Stimulated activated CD8-positive, alpha-beta memory T cell treated with anti-CD3 and anti-CD28 coated beads, Interleukin-7, amount 100 ng/mL, for 48 hours (primary cell): ENCODE results near the gene CCDC102B.
"Not testable (repeated sequence)": the region's sequence is repeated elsewhere in the genome, so short reads cannot be mapped to it uniquely, and the experiment has no call there.

Experiments
- DNase-seq, 2 donors: peaks; one replicate each; pipeline ENCODE4 v3.0.0-alpha.2; 2020; ENCODE audit warnings: low read depth in 1 of 2; ENCODE audit errors: extremely low read depth in 1 of 2

CCDC102B gene

GRCh38 chr18:68893354-68893753 lies 95.5 kb downstream of the CCDC102B start:
- DNase-seq = no peak

DNA sequence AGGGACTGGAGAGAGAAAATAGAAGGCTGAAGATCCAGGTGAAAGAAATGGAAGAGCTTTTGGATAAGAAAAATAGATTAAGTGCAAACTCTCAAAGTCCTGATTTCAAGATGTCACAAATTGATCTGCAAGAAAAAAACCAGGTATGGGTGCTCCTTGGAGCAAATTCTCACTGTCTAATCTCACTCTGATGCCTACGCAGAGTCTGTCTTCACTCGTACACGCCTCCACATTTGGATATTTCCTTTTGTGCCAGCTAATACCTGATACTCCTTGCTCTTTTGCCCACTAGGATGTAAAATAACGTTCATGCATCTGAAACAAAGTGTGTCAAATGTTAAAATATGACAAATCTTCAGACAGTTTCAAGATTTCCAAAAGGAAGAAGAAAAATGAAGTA lies 99.4 kb downstream of the CCDC102B start:
- DNase-seq = no peak

DNA sequence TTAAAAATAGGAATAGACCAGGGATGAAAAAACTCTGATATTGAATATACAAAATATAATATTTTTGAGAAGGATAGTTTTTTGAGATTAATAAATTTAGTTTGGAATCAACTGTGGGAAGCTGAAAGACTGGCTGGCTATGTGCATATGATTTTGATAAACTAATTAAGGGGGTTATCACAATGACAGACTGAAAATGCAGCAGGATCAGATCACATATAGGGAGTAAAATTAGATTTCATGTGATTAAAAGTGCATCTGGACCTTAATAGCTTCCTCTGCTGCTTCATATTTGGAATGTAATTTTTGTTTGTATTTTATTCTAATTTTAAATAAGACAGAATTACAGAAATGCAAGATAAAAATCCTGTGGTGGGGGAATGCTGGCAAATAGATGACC lies 111.7 kb downstream of the CCDC102B start:
- no peak for DNase-seq

GRCh38 chr18:68915061-68915460 lies 117.2 kb downstream of the CCDC102B start:
- no peak for DNase-seq

GRCh38 chr18:68916734-68917133 lies 118.9 kb downstream of the CCDC102B start:
- no peak for DNase-seq

GRCh38 chr18:68918216-68918615 lies 120.3 kb downstream of the CCDC102B start:
- no peak for DNase-seq

GRCh38 chr18:68919900-68920299 lies 122.0 kb downstream of the CCDC102B start:
- DNase-seq = no peak

- no peak for DNase-seq
Measured at GRCh38 chr18:68922392-68922791, 124.5 kb downstream of the CCDC102B start.

- DNase-seq = no peak
Measured at GRCh38 chr18:68925268-68925667, 127.4 kb downstream of the CCDC102B start.

GRCh38 chr18:68928762-68929675 lies 131.1 kb downstream of the CCDC102B start:
- no peak for DNase-seq

DNA sequence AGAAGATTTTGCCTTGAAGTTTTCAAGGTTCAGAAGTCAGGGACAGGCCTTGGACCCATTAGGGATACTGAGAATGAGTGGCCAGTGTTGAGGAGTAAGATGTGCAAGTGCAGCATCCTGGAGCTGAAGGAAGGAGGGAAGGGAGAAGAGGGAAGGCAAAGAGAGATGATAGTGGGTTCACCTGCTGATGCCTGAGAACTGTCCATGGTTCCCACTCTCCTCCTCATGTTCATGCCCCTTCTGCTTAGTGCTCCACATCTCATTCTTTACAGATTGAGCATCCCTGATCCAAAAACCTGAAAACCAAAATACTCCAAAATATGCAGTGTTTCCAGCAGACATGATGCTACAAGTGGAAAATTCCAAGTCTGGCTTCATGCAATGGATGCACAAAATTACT lies 137.8 kb downstream of the CCDC102B start:
- no peak for DNase-seq

DNA sequence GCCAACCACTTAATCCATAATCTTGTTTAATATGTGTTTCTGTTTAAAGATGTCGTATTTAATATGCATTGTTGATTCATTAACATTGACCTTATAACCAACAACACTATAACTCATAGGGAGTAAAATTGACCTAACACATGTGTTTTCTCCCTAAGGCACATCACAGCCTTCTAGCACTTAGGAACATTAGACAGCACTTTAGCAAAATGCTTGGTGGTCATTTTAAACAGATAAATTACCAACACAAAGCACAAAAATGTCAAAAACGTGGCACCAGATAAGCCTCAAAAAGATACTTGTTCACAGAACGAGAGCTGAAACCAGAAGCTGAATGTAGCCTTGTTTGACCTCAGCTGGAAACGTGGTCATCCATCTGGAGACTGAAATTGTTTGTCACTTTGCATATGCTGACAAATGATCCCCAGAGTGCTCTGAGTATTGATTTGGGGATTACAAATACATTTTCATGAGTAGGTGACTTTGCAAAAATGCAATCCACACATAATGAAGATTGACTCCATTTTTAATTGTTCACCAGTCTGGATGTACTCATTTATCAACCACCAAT lies 139.2 kb downstream of the CCDC102B start:
- DNase-seq = no peak

GRCh38 chr18:68940039-68940438 lies 142.2 kb downstream of the CCDC102B start:
- no peak for DNase-seq

DNA sequence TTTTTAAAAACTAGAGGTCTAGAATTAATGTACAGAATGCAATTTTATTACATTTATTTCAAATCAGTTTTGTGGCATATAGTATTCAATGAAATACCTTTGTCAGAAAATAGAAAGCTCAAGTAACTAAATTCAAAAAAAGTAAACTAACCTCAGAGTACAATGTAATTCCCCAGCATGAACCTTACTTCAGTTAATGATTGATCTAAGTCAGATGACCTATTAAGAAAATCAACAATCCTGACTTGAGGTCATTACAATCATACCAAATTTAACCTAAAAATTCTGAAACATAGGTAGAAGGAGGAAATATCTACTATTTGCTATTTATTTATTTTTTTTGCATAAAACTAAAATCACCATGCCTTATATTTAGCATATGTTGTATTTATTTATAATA lies 142.9 kb downstream of the CCDC102B start:
- DNase-seq = no peak

- no peak for DNase-seq
Measured at GRCh38 chr18:68942230-68942629, 144.3 kb downstream of the CCDC102B start.

DNA sequence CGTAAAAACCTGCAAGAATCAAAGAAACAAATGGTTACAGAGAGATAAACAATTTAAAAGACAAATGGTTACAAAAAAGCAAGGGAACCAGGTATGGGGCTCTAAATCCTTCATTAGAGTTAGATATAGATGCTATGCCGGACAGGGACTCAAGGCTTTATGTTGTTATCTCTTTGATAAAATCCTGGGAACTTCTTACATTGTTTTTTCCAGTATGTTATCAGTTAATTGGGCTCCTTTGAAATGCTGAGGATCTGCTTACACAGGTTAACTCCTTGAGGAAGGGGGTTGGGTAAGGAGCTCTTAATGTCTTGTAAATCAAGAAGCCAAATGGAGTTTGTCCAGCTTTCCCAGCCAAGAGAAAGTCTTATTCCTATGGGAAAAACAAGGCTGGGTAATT lies 146.0 kb downstream of the CCDC102B start:
- DNase-seq = not testable (repeated sequence)

GRCh38 chr18:68944330-68944729 lies 146.4 kb downstream of the CCDC102B start:
- DNase-seq = no peak

DNA sequence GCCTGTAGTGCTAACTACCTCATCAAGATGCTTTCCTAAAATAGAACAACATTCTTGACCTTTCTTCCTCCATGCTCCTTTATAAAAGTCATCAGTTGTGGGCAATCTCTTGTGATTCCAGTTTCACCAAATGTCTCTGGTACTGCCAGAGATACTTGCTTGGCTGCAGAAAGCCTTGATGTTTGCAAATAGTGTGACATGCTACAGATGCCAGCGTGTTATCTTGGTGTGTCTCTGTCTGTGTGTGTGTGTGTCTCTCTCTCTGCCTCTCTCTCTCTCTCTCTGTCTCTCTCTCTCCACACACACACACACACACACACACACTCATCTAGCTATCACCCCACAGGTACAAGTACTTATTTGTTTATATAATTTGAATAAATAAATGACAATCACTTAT lies 146.9 kb downstream of the CCDC102B start:
- DNase-seq = no peak

GRCh38 chr18:68948622-68949021 lies 150.7 kb downstream of the CCDC102B start:
- no peak for DNase-seq

GRCh38 chr18:68954738-68955137 lies 156.9 kb downstream of the CCDC102B start:
- no peak for DNase-seq

DNA sequence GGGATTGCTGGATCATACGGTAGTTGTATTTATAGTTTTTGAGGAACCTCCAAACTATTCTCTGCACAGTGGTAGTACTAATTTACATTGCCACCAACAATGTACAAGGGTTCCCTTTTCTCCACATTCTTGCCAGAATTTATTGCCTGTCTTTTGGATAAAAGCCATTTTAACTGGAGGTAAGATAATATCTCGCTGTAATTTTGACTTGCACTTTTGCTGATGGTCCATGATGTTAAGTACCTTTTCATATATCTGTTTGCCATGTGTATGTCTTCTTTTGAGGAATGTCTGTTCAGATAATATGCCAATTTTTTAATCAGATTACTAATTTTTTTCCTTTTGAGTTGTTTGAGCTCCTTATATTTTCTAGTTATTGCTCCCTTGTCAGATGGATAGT lies 158.8 kb downstream of the CCDC102B start:
- no peak for DNase-seq

- no peak for DNase-seq
Measured at GRCh38 chr18:68960355-68960754, 162.5 kb downstream of the CCDC102B start.
